Naive thymus-derived CD8-positive, alpha-beta T cell (primary cell): Measurements from ENCODE around the gene GCGR. TPM values are rescaled to one million over a fixed set of nuclear protein-coding genes. Genes with fewer than 3 reads are reported as not detected.

Experiments
- ATAC-seq, 2 donors: fragments of 150-1000 bp; cut with Tn5 transposase in 1 of 2; sonication (Bioruptor Pico), chemical (Tn5 transposase) in 1 of 2; 1 replicate in 1 of 2; 2 replicates in 1 of 2; pipeline ENCODE4 v1.10.0; 2021; ENCODE audit warnings: mild to moderate bottlenecking in 2 of 2, moderate library complexity in 2 of 2
- POLR2A ChIA-PET: fragments of 350-600 bp; sonication (Branson Sonifier 250); formaldehyde crosslinking; loops from one replicate; lab custom pipeline; 2021; ENCODE audit warnings: antibody characterized with exemption; lab: Charles Lee
- DNase-seq, 10 donors: peaks; one replicate each; pipeline versions ENCODE4 v3.0.0 to v3.0.0-alpha.2; 2020 to 2022
- H3K27ac Mint-ChIP-seq, 10 donors: one replicate each; pipeline ENCODE4 v1.8.0; 2020 to 2022; ENCODE audit warnings: mild to moderate bottlenecking in 10 of 10, mixed read lengths in 10 of 10, moderate library complexity in 4 of 10, inconsistent platforms in 1 of 10
- H3K27me3 Mint-ChIP-seq, 5 donors: one replicate each; pipeline ENCODE4 v1.8.0; 2021 to 2022; ENCODE audit warnings: mixed read lengths in 5 of 5
- H3K36me3 Mint-ChIP-seq, 3 donors: one replicate each; pipeline ENCODE4 v1.8.0; 2020 to 2022; ENCODE audit warnings: mixed read lengths in 3 of 3, mild to moderate bottlenecking in 2 of 3, inconsistent platforms in 1 of 3
- H3K4me1 Mint-ChIP-seq, 4 donors: one replicate each; pipeline ENCODE4 v1.8.0; 2021 to 2022; ENCODE audit warnings: mixed read lengths in 4 of 4
- H3K4me3 Mint-ChIP-seq, 10 donors: one replicate each; pipeline ENCODE4 v1.8.0; 2020 to 2022; ENCODE audit warnings: mild to moderate bottlenecking in 10 of 10, mixed read lengths in 10 of 10, moderate library complexity in 6 of 10, inconsistent platforms in 1 of 10
- H3K9me3 Mint-ChIP-seq, 9 donors: one replicate each; pipeline ENCODE4 v1.8.0; 2020 to 2022; ENCODE audit warnings: mixed read lengths in 9 of 9, mild to moderate bottlenecking in 3 of 9, inconsistent platforms in 1 of 9, moderate library complexity in 1 of 9
- polyA plus RNA-seq, 3 donors: library from polyadenylated mRNA; unstranded; fragments of 300-500 nt; fragmentation: Illumina TruSeq; gene quantifications; one replicate each; pipeline ENCODE4 v1.2.3, GENCODE V29; 2021
- total RNA-seq, 8 experiments: library from RNA in 2 of 8; stranded (reverse) in 2 of 8; gene quantifications; one replicate each; pipeline ENCODE4 v1.2.3 and lab custom pipeline; 2021 to 2026

GCGR gene
- not detected for total RNA-seq
- polyA plus RNA-seq: not detected
- total RNA-seq (lab: John Stamatoyannopoulos, UW): 0 to 0.52 (median 0.15) reads per million in 6 experiments

GRCh38 chr17:81803728-81804558 is at the start of gene GCGR:
Gene GCGR, plus strand, starts transcription at chr17:81804150. Its CDS starts 4,869 bp downstream, at chr17:81809019.
- DNase-seq: no peak
- Mint-ChIP-seq H3K9me3 (peaks cover 0 to 2% (median 0%) of the 10 kb centered on the region in 9 donors), H3K27me3 (peaks cover 11 to 65% (median 39%) of the 10 kb centered on the region in 5 donors), H3K4me3 (peak within 1 kb of the TSS in 6 of 10 donors; percentile 4 to 70 (median 48)), H3K36me3 (no peaks in the 10 kb centered on the region), H3K4me1 (peaks cover 0 to 7% (median 3%) of the 10 kb centered on the region in 4 donors), H3K27ac (peak within 1 kb of the TSS in 1 of 10 donors; percentile 66)
- POLR2A ChIA-PET: no interaction called here
- ATAC-seq: peak; percentile 53 to 65

- ATAC-seq (no peak), DNase-seq (no peak)
- no peak overlapping the region for H3K4me3 Mint-ChIP-seq
- H3K27me3 Mint-ChIP-seq: peaks cover 0 to 4% (median 0%) of the 10 kb centered on the region in 5 donors
- H3K9me3 Mint-ChIP-seq: no peaks in the 10 kb centered on the region
- no peak overlapping the region for H3K27ac Mint-ChIP-seq
- no peaks in the 10 kb centered on the region for H3K36me3 Mint-ChIP-seq
- H3K4me1 Mint-ChIP-seq: no peaks in the 10 kb centered on the region
- POLR2A ChIA-PET: no interaction called here
Observed at GRCh38 chr17:81792675-81793615, 11.0 kb upstream of the GCGR start.

GRCh38 chr17:81794074-81794476 is 9.9 kb upstream of the GCGR start:
- Mint-ChIP-seq H3K36me3 (no peaks in the 10 kb centered on the region), H3K4me3 (no peak overlapping the region), H3K9me3 (no peaks in the 10 kb centered on the region), H3K27ac (no peak overlapping the region), H3K27me3 (peaks cover 0 to 5% (median under 1%) of the 10 kb centered on the region in 5 donors), H3K4me1 (no peaks in the 10 kb centered on the region)
- ATAC-seq (no peak), DNase-seq (no peak)
- POLR2A ChIA-PET: no interaction called here

- POLR2A ChIA-PET: no interaction called here
- H3K4me3 Mint-ChIP-seq: no peak overlapping the region
- no peaks in the 10 kb centered on the region for H3K4me1 Mint-ChIP-seq
- peaks cover 0 to 6% (median 1%) of the 10 kb centered on the region in 5 donors for H3K27me3 Mint-ChIP-seq
- DNase-seq (no peak), ATAC-seq (no peak)
- H3K27ac Mint-ChIP-seq: no peak overlapping the region
- H3K9me3 Mint-ChIP-seq: no peaks in the 10 kb centered on the region
- H3K36me3 Mint-ChIP-seq: no peaks in the 10 kb centered on the region
Observed at GRCh38 chr17:81794509-81794908, 9.4 kb upstream of the GCGR start.

GRCh38 chr17:81801327-81801726 is 2.6 kb upstream of the GCGR start:
- peak overlapping the region in 1 of 10 donors; percentile 34 for H3K4me3 Mint-ChIP-seq
- H3K27me3 Mint-ChIP-seq: peaks cover 11 to 47% (median 34%) of the 10 kb centered on the region in 5 donors
- POLR2A ChIA-PET: no interaction called here
- no peak for ATAC-seq
- DNase-seq: no peak
- H3K4me1 Mint-ChIP-seq: peaks cover 0 to 7% (median 3%) of the 10 kb centered on the region in 4 donors
- H3K9me3 Mint-ChIP-seq: peaks cover 0 to 2% (median 0%) of the 10 kb centered on the region in 9 donors
- H3K36me3 Mint-ChIP-seq: no peaks in the 10 kb centered on the region
- no peak overlapping the region for H3K27ac Mint-ChIP-seq

GRCh38 chr17:81802048-81802758 is 1.7 kb upstream of the GCGR start:
- DNase-seq (no peak), ATAC-seq (no peak)
- Mint-ChIP-seq H3K4me1 (peaks cover 0 to 7% (median 3%) of the 10 kb centered on the region in 4 donors), H3K4me3 (peak overlapping the region in 7 of 10 donors; percentile 19 to 81 (median 51)), H3K27ac (no peak overlapping the region), H3K36me3 (no peaks in the 10 kb centered on the region), H3K9me3 (peaks cover 0 to 2% (median 0%) of the 10 kb centered on the region in 9 donors), H3K27me3 (peaks cover 11 to 48% (median 37%) of the 10 kb centered on the region in 5 donors)
- POLR2A ChIA-PET: no interaction called here

GRCh38 chr17:81802856-81803643 is 900 bp upstream of the GCGR start:
- H3K4me3 Mint-ChIP-seq: peak overlapping the region in 8 of 10 donors; percentile 26 to 81 (median 52)
- peaks cover 0 to 7% (median 3%) of the 10 kb centered on the region in 4 donors for H3K4me1 Mint-ChIP-seq
- ATAC-seq (no peak), DNase-seq (no peak)
- H3K27me3 Mint-ChIP-seq: peaks cover 11 to 56% (median 37%) of the 10 kb centered on the region in 5 donors
- no peaks in the 10 kb centered on the region for H3K36me3 Mint-ChIP-seq
- H3K9me3 Mint-ChIP-seq: peaks cover 0 to 2% (median 0%) of the 10 kb centered on the region in 9 donors
- POLR2A ChIA-PET: no interaction called here
- no peak overlapping the region for H3K27ac Mint-ChIP-seq

- POLR2A ChIA-PET: interaction anchor here (0.6 kb wide), 1 partner anchor 713 kb away, joined by 5 read pairs; no protein-coding TSS in a partner anchor
Observed at GRCh38 chr17:81804559-81805399, 829 bp downstream of the GCGR start.

GRCh38 chr17:81805707-81806460 is 1.9 kb downstream of the GCGR start:
- Mint-ChIP-seq H3K4me1 (peaks cover 0 to 7% (median 3%) of the 10 kb centered on the region in 4 donors), H3K27me3 (peaks cover 10 to 62% (median 45%) of the 10 kb centered on the region in 5 donors), H3K27ac (no peak overlapping the region), H3K4me3 (no peak overlapping the region), H3K9me3 (peaks cover 0 to 5% (median 0%) of the 10 kb centered on the region in 9 donors), H3K36me3 (no peaks in the 10 kb centered on the region)
- ATAC-seq (no peak), DNase-seq (no peak)
- POLR2A ChIA-PET: no interaction called here

More at GRCh38 chr17:81804559-81805399, 829 bp downstream of the GCGR start:
- DNase-seq (no peak), ATAC-seq (no peak)
- Mint-ChIP-seq H3K27ac (peak overlapping the region in 1 of 10 donors; percentile 66), H3K4me1 (peaks cover 0 to 7% (median 4%) of the 10 kb centered on the region in 4 donors), H3K27me3 (peaks cover 12 to 65% (median 44%) of the 10 kb centered on the region in 5 donors), H3K4me3 (peak overlapping the region in 3 of 10 donors; percentile 50 to 65 (median 64)), H3K36me3 (no peaks in the 10 kb centered on the region), H3K9me3 (peaks cover 0 to 5% (median 0%) of the 10 kb centered on the region in 9 donors)
